ENCODE results near the gene GTF2H4. TPM values are rescaled to one million over a fixed set of nuclear protein-coding genes. Genes with fewer than 3 reads are reported as not detected.
"Not testable (repeated sequence)": the region's sequence is repeated elsewhere in the genome, so short reads cannot be mapped to it uniquely, and the experiment has no call there.

GTF2H4 gene
- polyA plus RNA-seq, result 10 to 100 TPM; 21.5 to 22.3 (median 22.1) TPM
- long read RNA-seq, donor 1, transcript GTF2H4-201 (14 exons, 1,735 nt), result major isoform, 9 of 12 reads
- long read RNA-seq, donor 1, partial matches to known transcripts, result 0 of 12 reads
- long read RNA-seq, donor 1, other reads (novel, unspliced or antisense), result 0 of 12 reads
- long read RNA-seq, donor 2, partial matches to known transcripts, result 0 of 2 reads
- long read RNA-seq, donor 2, other reads (novel, unspliced or antisense), result 0 of 2 reads
- long read RNA-seq, donor 3, partial matches to known transcripts, result 0 of 2 reads
- long read RNA-seq, donor 3, other reads (novel, unspliced or antisense), result 0 of 2 reads
- long read RNA-seq, donor 4, result 0 reads
- long read RNA-seq, donor 5, partial matches to known transcripts, result 0 of 1 reads
- long read RNA-seq, donor 5, other reads (novel, unspliced or antisense), result 0 of 1 reads
- long read RNA-seq, donor 6, partial matches to known transcripts, result 0 of 3 reads
- long read RNA-seq, donor 6, other reads (novel, unspliced or antisense), result 0 of 3 reads
- long read RNA-seq, donor 7, transcript GTF2H4-201 (14 exons, 1,735 nt), result major isoform, 5 of 15 reads
- long read RNA-seq, donor 7, partial matches to known transcripts, result 7 of 15 reads
- long read RNA-seq, donor 7, other reads (novel, unspliced or antisense), result 0 of 15 reads
- long read RNA-seq, donor 8, result 0 reads
- long read RNA-seq, donor 9, partial matches to known transcripts, result 0 of 1 reads
- long read RNA-seq, donor 9, other reads (novel, unspliced or antisense), result 0 of 1 reads
- long read RNA-seq, donor 10, partial matches to known transcripts, result 0 of 5 reads
- long read RNA-seq, donor 10, other reads (novel, unspliced or antisense), result 0 of 5 reads

GRCh38 chr6:30907758-30908591, at the start of gene GTF2H4:
GTF2H4 (plus strand) TSS chr6:30908207.
- Histone ChIP-seq H3K9me3 (ENCODE audit: control insufficient read depth in 2 of 2, insufficient read depth in 1 of 2, low read depth in 1 of 2, low read length in 1 of 2) (no peaks in the 10 kb centered on the region), H3K27ac (ENCODE audit: low read depth in 1 of 3, low read length in 2 of 3) (peak within 1 kb of the TSS in 2 of 3 donors; percentile 60 to 64), H3K4me1 (ENCODE audit: control insufficient read depth in 3 of 3, insufficient read depth in 2 of 3, low read depth in 1 of 3, low read length in 2 of 3) (peaks cover 0 to 10% (median 3%) of the 10 kb centered on the region in 3 donors), H3K27me3 (ENCODE audit: control insufficient read depth in 3 of 3, insufficient read depth in 3 of 3, low read length in 3 of 3) (no peaks in the 10 kb centered on the region), H3K4me3 (ENCODE audit: low read depth in 1 of 3, low read length in 3 of 3) (peak within 1 kb of the TSS; percentile 40 to 73 (median 68)), H3K36me3 (ENCODE audit: control insufficient read depth in 3 of 3, insufficient read depth in 2 of 3, low read depth in 1 of 3, low read length in 3 of 3) (peaks cover 0 to 27% (median 2%) of the 10 kb centered on the region in 3 donors)
- DNase-seq (peak; percentile 97 to 100), FAIRE-seq (no peak)
- WGBS, 3 donors, result 0 to 1% (median 1%) methylated on average over 49 of the region's 49 CpGs

GRCh38 chr6:30859726-30860125, 48.3 kb upstream of the GTF2H4 start:
- H3K36me3 ChIP-seq (ENCODE audit: control insufficient read depth in 3 of 3, insufficient read depth in 2 of 3, low read depth in 1 of 3, low read length in 3 of 3); H3K4me3 ChIP-seq (ENCODE audit: low read depth in 1 of 3, low read length in 3 of 3); H3K27me3 ChIP-seq (ENCODE audit: control insufficient read depth in 3 of 3, insufficient read depth in 3 of 3, low read length in 3 of 3); FAIRE-seq; H3K27ac ChIP-seq (ENCODE audit: low read depth in 1 of 3, low read length in 2 of 3); DNase-seq: not testable (repeated sequence)
- H3K4me1 ChIP-seq (ENCODE audit: control insufficient read depth in 3 of 3, insufficient read depth in 2 of 3, low read depth in 1 of 3, low read length in 2 of 3), result peaks cover 0 to 16% (median 0%) of the 10 kb centered on the region in 3 donors
- WGBS, 3 donors, result 93 to 97% (median 93%) methylated on average over 4 of the region's 4 CpGs
- H3K9me3 ChIP-seq (ENCODE audit: control insufficient read depth in 2 of 2, insufficient read depth in 1 of 2, low read depth in 1 of 2, low read length in 1 of 2), result peaks cover 0 to 18% of the 10 kb centered on the region in 2 donors

GRCh38 chr6:30861257-30862048, 46.6 kb upstream of the GTF2H4 start:
- Histone ChIP-seq H3K36me3 (ENCODE audit: control insufficient read depth in 3 of 3, insufficient read depth in 2 of 3, low read depth in 1 of 3, low read length in 3 of 3) (no peaks in the 10 kb centered on the region), H3K27me3 (ENCODE audit: control insufficient read depth in 3 of 3, insufficient read depth in 3 of 3, low read length in 3 of 3) (no peaks in the 10 kb centered on the region), H3K27ac (ENCODE audit: low read depth in 1 of 3, low read length in 2 of 3) (no peak overlapping the region), H3K4me1 (ENCODE audit: control insufficient read depth in 3 of 3, insufficient read depth in 2 of 3, low read depth in 1 of 3, low read length in 2 of 3) (peaks cover 0 to 3% (median 0%) of the 10 kb centered on the region in 3 donors), H3K9me3 (ENCODE audit: control insufficient read depth in 2 of 2, insufficient read depth in 1 of 2, low read depth in 1 of 2, low read length in 1 of 2) (peaks cover 0 to 18% of the 10 kb centered on the region in 2 donors), H3K4me3 (ENCODE audit: low read depth in 1 of 3, low read length in 3 of 3) (no peak overlapping the region)
- whole genome bisulfite sequencing, 3 donors, result 48 to 69% (median 50%) methylated on average over 3 of the region's 3 CpGs
- FAIRE-seq, result no peak
- no peak for DNase-seq

- H3K4me3 ChIP-seq (ENCODE audit: low read depth in 1 of 3, low read length in 3 of 3), result no peak overlapping the region
- 71 to 84% (median 82%) methylated on average over 10 of the region's 10 CpGs for WGBS, 3 donors
- H3K4me1 ChIP-seq (ENCODE audit: control insufficient read depth in 3 of 3, insufficient read depth in 2 of 3, low read depth in 1 of 3, low read length in 2 of 3), result no peaks in the 10 kb centered on the region
- peaks cover 0 to 18% of the 10 kb centered on the region in 2 donors for H3K9me3 ChIP-seq (ENCODE audit: control insufficient read depth in 2 of 2, insufficient read depth in 1 of 2, low read depth in 1 of 2, low read length in 1 of 2)
- H3K36me3 ChIP-seq (ENCODE audit: control insufficient read depth in 3 of 3, insufficient read depth in 2 of 3, low read depth in 1 of 3, low read length in 3 of 3), result no peaks in the 10 kb centered on the region
- no peak overlapping the region for H3K27ac ChIP-seq (ENCODE audit: low read depth in 1 of 3, low read length in 2 of 3)
- no peaks in the 10 kb centered on the region for H3K27me3 ChIP-seq (ENCODE audit: control insufficient read depth in 3 of 3, insufficient read depth in 3 of 3, low read length in 3 of 3)
- FAIRE-seq (no peak), DNase-seq (no peak)
Measured at GRCh38 chr6:30862156-30862875, 45.7 kb upstream of the GTF2H4 start.

GRCh38 chr6:30864325-30864724, 43.7 kb upstream of the GTF2H4 start:
- Histone ChIP-seq H3K36me3 (ENCODE audit: control insufficient read depth in 3 of 3, insufficient read depth in 2 of 3, low read depth in 1 of 3, low read length in 3 of 3) (no peaks in the 10 kb centered on the region), H3K27me3 (ENCODE audit: control insufficient read depth in 3 of 3, insufficient read depth in 3 of 3, low read length in 3 of 3) (no peaks in the 10 kb centered on the region), H3K4me1 (ENCODE audit: control insufficient read depth in 3 of 3, insufficient read depth in 2 of 3, low read depth in 1 of 3, low read length in 2 of 3) (no peaks in the 10 kb centered on the region), H3K9me3 (ENCODE audit: control insufficient read depth in 2 of 2, insufficient read depth in 1 of 2, low read depth in 1 of 2, low read length in 1 of 2) (peaks cover 0 to 13% of the 10 kb centered on the region in 2 donors), H3K27ac (ENCODE audit: low read depth in 1 of 3, low read length in 2 of 3) (no peak overlapping the region), H3K4me3 (ENCODE audit: low read depth in 1 of 3, low read length in 3 of 3) (no peak overlapping the region)
- FAIRE-seq (no peak), DNase-seq (no peak)
- WGBS, 3 donors, result 82 to 94% (median 87%) methylated on average over 4 of the region's 4 CpGs

- H3K4me1 ChIP-seq (ENCODE audit: control insufficient read depth in 3 of 3, insufficient read depth in 2 of 3, low read depth in 1 of 3, low read length in 2 of 3); H3K27me3 ChIP-seq (ENCODE audit: control insufficient read depth in 3 of 3, insufficient read depth in 3 of 3, low read length in 3 of 3); H3K4me3 ChIP-seq (ENCODE audit: low read depth in 1 of 3, low read length in 3 of 3); H3K27ac ChIP-seq (ENCODE audit: low read depth in 1 of 3, low read length in 2 of 3); FAIRE-seq; DNase-seq; H3K36me3 ChIP-seq (ENCODE audit: control insufficient read depth in 3 of 3, insufficient read depth in 2 of 3, low read depth in 1 of 3, low read length in 3 of 3): not testable (repeated sequence)
- 85 to 88% (median 87%) methylated on average over 12 of the region's 12 CpGs for WGBS, 3 donors
- H3K9me3 ChIP-seq (ENCODE audit: control insufficient read depth in 2 of 2, insufficient read depth in 1 of 2, low read depth in 1 of 2, low read length in 1 of 2), result peaks cover 0 to 30% of the 10 kb centered on the region in 2 donors
Measured at GRCh38 chr6:30869241-30869749, 38.7 kb upstream of the GTF2H4 start.

- no peaks in the 10 kb centered on the region for H3K36me3 ChIP-seq (ENCODE audit: control insufficient read depth in 3 of 3, insufficient read depth in 2 of 3, low read depth in 1 of 3, low read length in 3 of 3)
- FAIRE-seq (no peak), DNase-seq (no peak)
- no peaks in the 10 kb centered on the region for H3K27me3 ChIP-seq (ENCODE audit: control insufficient read depth in 3 of 3, insufficient read depth in 3 of 3, low read length in 3 of 3)
- H3K4me3 ChIP-seq (ENCODE audit: low read depth in 1 of 3, low read length in 3 of 3), result no peak overlapping the region
- H3K27ac ChIP-seq (ENCODE audit: low read depth in 1 of 3, low read length in 2 of 3), result no peak overlapping the region
- no peaks in the 10 kb centered on the region for H3K4me1 ChIP-seq (ENCODE audit: control insufficient read depth in 3 of 3, insufficient read depth in 2 of 3, low read depth in 1 of 3, low read length in 2 of 3)
- peaks cover 0 to 30% of the 10 kb centered on the region in 2 donors for H3K9me3 ChIP-seq (ENCODE audit: control insufficient read depth in 2 of 2, insufficient read depth in 1 of 2, low read depth in 1 of 2, low read length in 1 of 2)
Measured at GRCh38 chr6:30870546-30870945, 37.5 kb upstream of the GTF2H4 start.

Data from small intestine (tissue), 16 donors.